Neural cell (in vitro differentiated cells): Measurements from ENCODE around the gene POLD4. TPM values are rescaled to one million over a fixed set of nuclear protein-coding genes. Genes with fewer than 3 reads are reported as not detected.

ENCODE experiments used
- H2AFZ ChIP-seq: fragments of 200-600, 300-800 bp; sonication (generic), shearing (Covaris generic); 2 replicates; pipeline ENCODE4 v1.6.0; 2014; ENCODE audit warnings: low read depth, mild to moderate bottlenecking, antibody characterized with exemption, low read length, moderate library complexity
- H3F3A ChIP-seq: fragments of 200-600 bp; shearing (Covaris generic); 2 replicates; pipeline ENCODE4 v1.6.1; 2016; ENCODE audit warnings: mild to moderate bottlenecking, moderate library complexity, mixed read lengths, antibody characterized with exemption, low read length; ENCODE audit not compliant: insufficient read depth, poor library complexity, severe bottlenecking
- H3K27ac ChIP-seq: fragments of 200-600, 300-800 bp; sonication (generic), shearing (Covaris generic); 2 replicates; pipeline ENCODE4 v1.5.1; 2014; ENCODE audit warnings: mild to moderate bottlenecking, low read length, moderate library complexity
- H3K27me3 ChIP-seq: fragments of 300-800, 200-600 bp; sonication (generic), shearing (Covaris generic); 2 replicates; pipeline ENCODE4 v1.6.0; 2014; ENCODE audit warnings: mild to moderate bottlenecking, low read depth, low read length, moderate library complexity; ENCODE audit not compliant: insufficient read depth
- H3K36me3 ChIP-seq: fragments of 300-800, 200-600 bp; sonication (generic), shearing (Covaris generic); 2 replicates; pipeline ENCODE4 v1.5.1; 2014; ENCODE audit warnings: mild to moderate bottlenecking, antibody characterized with exemption, low read length, moderate library complexity; ENCODE audit not compliant: insufficient read depth
- H3K4me2 ChIP-seq: fragments of 300-800, 200-600 bp; sonication (generic), shearing (Covaris generic); 2 replicates; pipeline ENCODE4 v1.6.0; 2014; ENCODE audit warnings: mild to moderate bottlenecking, low read length
- H3K4me3 ChIP-seq: fragments of 300-800, 200-600 bp; sonication (generic), shearing (Covaris generic); 2 replicates; pipeline ENCODE4 v1.5.1; 2014; ENCODE audit warnings: mild to moderate bottlenecking, low read length, moderate library complexity
- H3K79me2 ChIP-seq: fragments of 200-600 bp; shearing (Covaris generic); replicated peaks from 2 replicates; pipeline ENCODE4 v1.6.0; 2014; ENCODE audit warnings: mild to moderate bottlenecking, low read length, moderate library complexity; ENCODE audit not compliant: insufficient read depth
- H3K9ac ChIP-seq: fragments of 300-800, 200-600 bp; sonication (generic), shearing (Covaris generic); 2 replicates; pipeline ENCODE4 v1.6.1; 2016; ENCODE audit warnings: mild to moderate bottlenecking, low read length, mixed read lengths
- H3K9me2 ChIP-seq: fragments of 200-600 bp; shearing (Covaris generic); 2 replicates; pipeline ENCODE4 v1.6.1; 2016; ENCODE audit warnings: mild to moderate bottlenecking, low read length, mixed read lengths; ENCODE audit not compliant: insufficient read depth
- H3K9me3 ChIP-seq: fragments of 200-600, 300-800 bp; sonication (generic), shearing (Covaris generic); 2 replicates; pipeline ENCODE4 v1.6.1; 2016; ENCODE audit warnings: mild to moderate bottlenecking, mixed run types, low read length, moderate library complexity, mixed read lengths
- H4K20me1 ChIP-seq: fragments of 200-600 bp; shearing (Covaris generic); 2 replicates; pipeline ENCODE4 v1.6.1; 2016; ENCODE audit warnings: mild to moderate bottlenecking, mixed run types; ENCODE audit not compliant: insufficient read depth
- CTCF ChIP-seq: fragments of 450-650 bp; IDR thresholded peaks from 2 replicates; pipeline ENCODE4 v1.5.1; 2014; ENCODE audit warnings: antibody characterized with exemption, mild to moderate bottlenecking, moderate library complexity; ENCODE audit not compliant: poor library complexity, severe bottlenecking
- EP300 ChIP-seq: fragments of 450-650 bp; conservative IDR thresholded peaks from 2 replicates; pipeline ENCODE4 v1.6.1; 2014; ENCODE audit warnings: antibody characterized with exemption, mild to moderate bottlenecking, moderate library complexity; ENCODE audit not compliant: poor library complexity, severe bottlenecking
- EZH2 ChIP-seq: fragments of 200-600, 300-800 bp; shearing (Covaris generic), sonication (generic); IDR thresholded peaks from 2 replicates; pipeline ENCODE4 v1.6.1; 2014; ENCODE audit warnings: antibody characterized with exemption, low read length, borderline replicate concordance, mild to moderate bottlenecking; ENCODE audit not compliant: insufficient read depth, poor library complexity, severe bottlenecking
- MXI1 ChIP-seq: fragments of 450-650 bp; conservative IDR thresholded peaks from 2 replicates; pipeline ENCODE4 v1.6.1; 2014; ENCODE audit warnings: antibody characterized with exemption, mild to moderate bottlenecking; ENCODE audit not compliant: poor library complexity, severe bottlenecking
- POLR2AphosphoS5 ChIP-seq: IDR thresholded peaks from 2 replicates; pipeline ENCODE4 v1.6.1; 2012
- SMC3 ChIP-seq: fragments of 450-650 bp; conservative IDR thresholded peaks from 2 replicates; pipeline ENCODE4 v1.6.1; 2014; ENCODE audit warnings: antibody characterized with exemption, mild to moderate bottlenecking, moderate library complexity; ENCODE audit not compliant: poor library complexity
- TAF1 ChIP-seq: IDR thresholded peaks from 2 replicates; pipeline ENCODE4 v1.6.1; 2012; ENCODE audit warnings: low read depth
- polyA plus RNA-seq: library from polyadenylated mRNA; depleted of rRNA; stranded (reverse); fragments of >200 nt; gene quantifications from 2 replicates; pipeline ENCODE4 v1.2.3, GENCODE V29; 2014
- TF ChIP-seq, protein P1 (sequence below): IDR thresholded peaks from 2 replicates; pipeline ENCODE4 v1.6.1; 2012; ENCODE audit warnings: borderline replicate concordance

POLD4 gene
- polyA plus RNA-seq, 1 donor from 2014 or later, result 6.8 TPM

DNA sequence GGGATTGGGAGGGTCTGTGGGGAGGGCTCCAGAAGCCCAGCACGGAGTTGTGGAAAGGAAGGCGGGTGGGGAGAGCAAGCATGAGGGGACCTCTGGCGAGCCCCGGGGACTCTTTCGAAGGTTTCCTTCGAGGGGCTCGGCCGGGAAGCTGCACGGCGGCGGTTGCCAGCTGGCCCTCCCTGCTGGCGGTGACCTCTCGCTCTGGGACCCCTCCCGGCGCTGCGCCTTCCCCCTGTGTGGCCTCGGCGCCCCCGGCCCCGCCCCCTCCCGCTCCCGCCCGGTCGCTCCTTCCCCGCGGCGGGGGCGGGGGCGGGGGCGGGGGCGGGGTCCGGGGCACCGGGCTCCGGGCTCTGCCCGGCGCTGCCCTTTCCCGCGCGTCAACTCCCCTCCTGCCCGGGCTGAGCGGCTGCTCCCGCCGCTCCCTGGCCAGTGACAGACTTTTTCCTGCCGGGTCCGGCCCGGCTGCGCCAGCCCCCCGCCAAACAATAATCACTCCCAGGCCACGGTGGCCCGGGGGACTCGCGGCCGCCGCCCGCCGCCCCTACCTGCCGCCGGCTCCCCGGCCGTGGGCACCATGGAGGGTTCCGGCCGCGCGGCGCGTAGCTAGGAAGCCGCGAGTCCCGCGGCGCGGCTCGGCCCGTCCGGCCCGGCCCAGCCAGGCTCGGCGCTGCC is 19.1 kb upstream of the POLD4 start:
- Histone ChIP-seq H3K36me3 (no peaks in the 10 kb centered on the region), H3K9ac (peak overlapping the region; percentile 57), H3K4me2 (no peak overlapping the region), H3K79me2 (no peaks in the 10 kb centered on the region), H3K9me3 (no peaks in the 10 kb centered on the region), H4K20me1 (no peaks in the 10 kb centered on the region), H3K4me3 (peak overlapping the region; percentile 64), H3K27me3 (peaks cover 42% of the 10 kb centered on the region), H3K9me2 (no peaks in the 10 kb centered on the region), H3F3A (no peaks in the 10 kb centered on the region), H3K27ac (no peak overlapping the region), H2AFZ (no peak overlapping the region)
- TF ChIP-seq CTCF, result no peak
- no peak for TF ChIP-seq POLR2AphosphoS5
- no peak for TF ChIP-seq EZH2
- TF ChIP-seq TAF1, result no peak
- no peak for TF ChIP-seq MXI1

- Histone ChIP-seq H3K27me3 (peaks cover 42% of the 10 kb centered on the region), H3K9me3 (no peaks in the 10 kb centered on the region), H2AFZ (no peak overlapping the region), H3F3A (no peaks in the 10 kb centered on the region), H3K27ac (no peak overlapping the region), H3K4me3 (peak overlapping the region; percentile 64), H3K4me2 (no peak overlapping the region), H3K36me3 (no peaks in the 10 kb centered on the region), H3K9me2 (no peaks in the 10 kb centered on the region), H3K79me2 (no peaks in the 10 kb centered on the region), H3K9ac (no peak overlapping the region), H4K20me1 (no peaks in the 10 kb centered on the region)
- TF ChIP-seq CTCF (no peak), EP300 (no peak), POLR2AphosphoS5 (no peak), SMC3 (no peak), TAF1 (no peak), MXI1 (no peak)
- TF ChIP-seq, protein P1, sequence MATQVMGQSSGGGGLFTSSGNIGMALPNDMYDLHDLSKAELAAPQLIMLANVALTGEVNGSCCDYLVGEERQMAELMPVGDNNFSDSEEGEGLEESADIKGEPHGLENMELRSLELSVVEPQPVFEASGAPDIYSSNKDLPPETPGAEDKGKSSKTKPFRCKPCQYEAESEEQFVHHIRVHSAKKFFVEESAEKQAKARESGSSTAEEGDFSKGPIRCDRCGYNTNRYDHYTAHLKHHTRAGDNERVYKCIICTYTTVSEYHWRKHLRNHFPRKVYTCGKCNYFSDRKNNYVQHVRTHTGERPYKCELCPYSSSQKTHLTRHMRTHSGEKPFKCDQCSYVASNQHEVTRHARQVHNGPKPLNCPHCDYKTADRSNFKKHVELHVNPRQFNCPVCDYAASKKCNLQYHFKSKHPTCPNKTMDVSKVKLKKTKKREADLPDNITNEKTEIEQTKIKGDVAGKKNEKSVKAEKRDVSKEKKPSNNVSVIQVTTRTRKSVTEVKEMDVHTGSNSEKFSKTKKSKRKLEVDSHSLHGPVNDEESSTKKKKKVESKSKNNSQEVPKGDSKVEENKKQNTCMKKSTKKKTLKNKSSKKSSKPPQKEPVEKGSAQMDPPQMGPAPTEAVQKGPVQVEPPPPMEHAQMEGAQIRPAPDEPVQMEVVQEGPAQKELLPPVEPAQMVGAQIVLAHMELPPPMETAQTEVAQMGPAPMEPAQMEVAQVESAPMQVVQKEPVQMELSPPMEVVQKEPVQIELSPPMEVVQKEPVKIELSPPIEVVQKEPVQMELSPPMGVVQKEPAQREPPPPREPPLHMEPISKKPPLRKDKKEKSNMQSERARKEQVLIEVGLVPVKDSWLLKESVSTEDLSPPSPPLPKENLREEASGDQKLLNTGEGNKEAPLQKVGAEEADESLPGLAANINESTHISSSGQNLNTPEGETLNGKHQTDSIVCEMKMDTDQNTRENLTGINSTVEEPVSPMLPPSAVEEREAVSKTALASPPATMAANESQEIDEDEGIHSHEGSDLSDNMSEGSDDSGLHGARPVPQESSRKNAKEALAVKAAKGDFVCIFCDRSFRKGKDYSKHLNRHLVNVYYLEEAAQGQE, result no peak
Measured at GRCh38 chr11:67371911-67372320, 18.6 kb upstream of the POLD4 start.
